ENCODE measurements around the gene PRSS53. TPM values are rescaled to one million over a fixed set of nuclear protein-coding genes. Genes with fewer than 3 reads are reported as not detected.

The PRSS53 gene
- total RNA-seq, 2 experiments from 2014 or later = 3.4 to 5.3 TPM

- Mint-ChIP-seq H3K36me3 (peaks cover 21% of the 10 kb centered on the region), H3K4me3 (no peak overlapping the region), H3K9me3 (no peaks in the 10 kb centered on the region), H3K27ac (no peak overlapping the region), H3K27me3 (no peaks in the 10 kb centered on the region), H3K4me1 (ENCODE audit: low read depth) (no peaks in the 10 kb centered on the region)
- ChIA-PET POLR2A (no interaction called here), CTCF (no interaction called here)
- no peak for DNase-seq
- intact Hi-C loops (cut with micrococcal nuclease) = no loop called here
Observed at GRCh38 chr16:31130899-31131298, 42.2 kb upstream of the PRSS53 start.

- no peak overlapping the region for H3K27ac Mint-ChIP-seq
- H3K4me3 Mint-ChIP-seq = no peak overlapping the region
- peaks cover 21% of the 10 kb centered on the region for H3K36me3 Mint-ChIP-seq
- H3K4me1 Mint-ChIP-seq (ENCODE audit: low read depth) = no peaks in the 10 kb centered on the region
- ChIA-PET CTCF (no interaction called here), POLR2A (no interaction called here)
- no peak for DNase-seq
- intact Hi-C loops (cut with micrococcal nuclease) = no loop called here
- no peaks in the 10 kb centered on the region for H3K27me3 Mint-ChIP-seq
- no peaks in the 10 kb centered on the region for H3K9me3 Mint-ChIP-seq
Observed at GRCh38 chr16:31130336-31130891, 41.7 kb upstream of the PRSS53 start.

GRCh38 chr16:31129568-31130335, 41.0 kb upstream of the PRSS53 start:
- POLR2A ChIA-PET = interaction anchor here (1.0 kb wide), 1 partner anchor 10 kb away, joined by 3 read pairs; no protein-coding TSS in a partner anchor
- Mint-ChIP-seq H3K9me3 (no peaks in the 10 kb centered on the region), H3K4me3 (no peak overlapping the region), H3K27ac (no peak overlapping the region), H3K27me3 (no peaks in the 10 kb centered on the region), H3K36me3 (peaks cover 21% of the 10 kb centered on the region), H3K4me1 (ENCODE audit: low read depth) (no peaks in the 10 kb centered on the region)
- CTCF ChIA-PET = no interaction called here
- intact Hi-C loops (cut with micrococcal nuclease) = no loop called here
- DNase-seq = no peak

GRCh38 chr16:31128711-31129567, 40.2 kb upstream of the PRSS53 start:
- Mint-ChIP-seq H3K27ac (no peak overlapping the region), H3K4me3 (no peak overlapping the region)
- intact Hi-C loops (cut with micrococcal nuclease) = no loop called here

GRCh38 chr16:31127182-31127581, 38.4 kb upstream of the PRSS53 start:
- Mint-ChIP-seq H3K36me3 (peaks cover 24% of the 10 kb centered on the region), H3K27me3 (no peaks in the 10 kb centered on the region), H3K4me3 (no peak overlapping the region), H3K27ac (no peak overlapping the region), H3K4me1 (ENCODE audit: low read depth) (no peaks in the 10 kb centered on the region), H3K9me3 (no peaks in the 10 kb centered on the region)
- ChIA-PET CTCF (interaction anchor here (1.3 kb wide), 1 partner anchor 15 kb away, joined by 4 read pairs; no protein-coding TSS in a partner anchor), POLR2A (interaction anchor here (0.8 to 1.0 kb wide), 2 partner anchors 9 to 12 kb away, joined by 3 read pairs; partner anchors contain the start of gene KAT8)
- DNase-seq = no peak
- intact Hi-C loops (cut with micrococcal nuclease) = no loop called here

More at GRCh38 chr16:31128711-31129567, 40.2 kb upstream of the PRSS53 start:
- ChIA-PET CTCF (no interaction called here), POLR2A (interaction anchor here (1.0 kb wide), 1 partner anchor 9 kb away, joined by 3 read pairs; no protein-coding TSS in a partner anchor)
- DNase-seq = no peak
- H3K9me3 Mint-ChIP-seq = no peaks in the 10 kb centered on the region
- H3K4me1 Mint-ChIP-seq (ENCODE audit: low read depth) = no peaks in the 10 kb centered on the region
- H3K27me3 Mint-ChIP-seq = no peaks in the 10 kb centered on the region
- H3K36me3 Mint-ChIP-seq = peaks cover 21% of the 10 kb centered on the region

- Mint-ChIP-seq H3K27me3 (no peaks in the 10 kb centered on the region), H3K9me3 (no peaks in the 10 kb centered on the region), H3K4me1 (ENCODE audit: low read depth) (no peaks in the 10 kb centered on the region), H3K4me3 (no peak overlapping the region), H3K36me3 (peaks cover 26% of the 10 kb centered on the region), H3K27ac (no peak overlapping the region)
- CTCF ChIA-PET = no interaction called here
- DNase-seq = no peak
- intact Hi-C loops (cut with micrococcal nuclease) = no loop called here
- POLR2A ChIA-PET = interaction anchor here (1.0 kb wide), 1 partner anchor 8 kb away, joined by 3 read pairs; the partner anchor contains the start of gene KAT8
Observed at GRCh38 chr16:31125844-31126243, 37.1 kb upstream of the PRSS53 start.

- CTCF ChIA-PET = interaction anchor here (0.8 to 3.8 kb wide), 3 partner anchors 22 to 339 kb away, joined by 3 to 23 read pairs (median 4); partner anchors contain the start of gene ARMC5
- no peak for DNase-seq
- H3K4me3 Mint-ChIP-seq = no peak overlapping the region
- no peak overlapping the region for H3K27ac Mint-ChIP-seq
- peaks cover 18% of the 10 kb centered on the region for H3K36me3 Mint-ChIP-seq
- H3K9me3 Mint-ChIP-seq = no peaks in the 10 kb centered on the region
- intact Hi-C loops (cut with micrococcal nuclease) = no loop called here
- peaks cover 16% of the 10 kb centered on the region for H3K4me1 Mint-ChIP-seq (ENCODE audit: low read depth)
- H3K27me3 Mint-ChIP-seq = no peaks in the 10 kb centered on the region
- POLR2A ChIA-PET = interaction anchor here (0.8 to 4.1 kb wide), 2 partner anchors 9 to 22 kb away, joined by 3 to 27 read pairs; no protein-coding TSS in a partner anchor
Observed at GRCh38 chr16:31120129-31120528, 31.4 kb upstream of the PRSS53 start.

GRCh38 chr16:31118223-31119155, 29.7 kb upstream of the PRSS53 start:
- intact Hi-C loops (cut with micrococcal nuclease) = loop anchor here (1.0 kb wide), 1 partner anchor 61 kb away; no protein-coding TSS in a partner anchor
- peaks cover 18% of the 10 kb centered on the region for H3K36me3 Mint-ChIP-seq
- H3K9me3 Mint-ChIP-seq = no peaks in the 10 kb centered on the region
- peaks cover 20% of the 10 kb centered on the region for H3K4me1 Mint-ChIP-seq (ENCODE audit: low read depth)
- CTCF ChIA-PET = interaction anchor here (1.1 to 3.3 kb wide), 5 partner anchors 11 to 133 kb away, joined by 3 to 36 read pairs (median 6); partner anchors contain the start of genes HSD3B7 and ZNF668
- POLR2A ChIA-PET = interaction anchor here (0.8 to 4.1 kb wide), 6 partner anchors 8 to 61 kb away, joined by 3 to 27 read pairs (median 16); partner anchors contain the start of genes BCKDK, FUS, ZNF646 and ZNF668
- H3K4me3 Mint-ChIP-seq = peak overlapping the region; percentile 79
- no peaks in the 10 kb centered on the region for H3K27me3 Mint-ChIP-seq
- DNase-seq = no peak
- peak overlapping the region; percentile 70 for H3K27ac Mint-ChIP-seq

- Mint-ChIP-seq H3K36me3 (peaks cover 18% of the 10 kb centered on the region), H3K4me3 (peak within 1 kb of the TSS; percentile 79)
Observed at GRCh38 chr16:31117384-31118222, 28.9 kb upstream of the PRSS53 start, which contains the start of gene KAT8. Gene KAT8 (plus strand): TSS chr16:31117664. CDS start chr16:31117682, 18 bp downstream.

GRCh38 chr16:31114468-31114867, 25.7 kb upstream of the PRSS53 start:
- Mint-ChIP-seq H3K9me3 (no peaks in the 10 kb centered on the region), H3K36me3 (peaks cover 15% of the 10 kb centered on the region), H3K4me1 (ENCODE audit: low read depth) (peaks cover 21% of the 10 kb centered on the region), H3K4me3 (no peak overlapping the region), H3K27me3 (no peaks in the 10 kb centered on the region), H3K27ac (peak overlapping the region; percentile 49)
- no peak for DNase-seq
- POLR2A ChIA-PET = interaction anchor here (1.0 kb wide), 1 partner anchor 13 kb away, joined by 3 read pairs; no protein-coding TSS in a partner anchor
- CTCF ChIA-PET = interaction anchor here (0.7 to 0.9 kb wide), 2 partner anchors 16 to 27 kb away, joined by 3 to 4 read pairs; no protein-coding TSS in a partner anchor
- intact Hi-C loops (cut with micrococcal nuclease) = no loop called here

More at GRCh38 chr16:31117384-31118222, 28.9 kb upstream of the PRSS53 start, which contains the start of gene KAT8:
- H3K27me3 Mint-ChIP-seq = no peaks in the 10 kb centered on the region
- ChIA-PET CTCF (interaction anchor here (0.6 to 3.3 kb wide), 7 partner anchors 10 to 273 kb away, joined by 3 to 36 read pairs (median 4); partner anchors contain the start of genes HSD3B7 and ZNF668), POLR2A (interaction anchor here (0.5 to 4.1 kb wide), 11 partner anchors 9 to 755 kb away, joined by 3 to 27 read pairs (median 3); partner anchors contain the start of genes BCKDK, FUS, ZNF646 and ZNF668)
- peaks cover 20% of the 10 kb centered on the region for H3K4me1 Mint-ChIP-seq (ENCODE audit: low read depth)
- peak within 1 kb of the TSS; percentile 70 for H3K27ac Mint-ChIP-seq
- H3K9me3 Mint-ChIP-seq = no peaks in the 10 kb centered on the region
- intact Hi-C loops (cut with micrococcal nuclease) = loop anchor here (1.0 kb wide), 4 partner anchors 23 to 62 kb away; partner anchors contain the start of genes VKORC1, ZNF646 and ZNF668
- DNase-seq = peak; percentile 99
